ENCODE results near the gene BEST4. TPM values are rescaled to one million over a fixed set of nuclear protein-coding genes. Genes with fewer than 3 reads are reported as not detected.

Gene BEST4
- total and polyA plus RNA-seq, 2 of the 13 experiments (the other 11 are each of a cell fraction or from before 2014, with no cell fraction given), result 0.77 to 1.4 TPM

DNA sequence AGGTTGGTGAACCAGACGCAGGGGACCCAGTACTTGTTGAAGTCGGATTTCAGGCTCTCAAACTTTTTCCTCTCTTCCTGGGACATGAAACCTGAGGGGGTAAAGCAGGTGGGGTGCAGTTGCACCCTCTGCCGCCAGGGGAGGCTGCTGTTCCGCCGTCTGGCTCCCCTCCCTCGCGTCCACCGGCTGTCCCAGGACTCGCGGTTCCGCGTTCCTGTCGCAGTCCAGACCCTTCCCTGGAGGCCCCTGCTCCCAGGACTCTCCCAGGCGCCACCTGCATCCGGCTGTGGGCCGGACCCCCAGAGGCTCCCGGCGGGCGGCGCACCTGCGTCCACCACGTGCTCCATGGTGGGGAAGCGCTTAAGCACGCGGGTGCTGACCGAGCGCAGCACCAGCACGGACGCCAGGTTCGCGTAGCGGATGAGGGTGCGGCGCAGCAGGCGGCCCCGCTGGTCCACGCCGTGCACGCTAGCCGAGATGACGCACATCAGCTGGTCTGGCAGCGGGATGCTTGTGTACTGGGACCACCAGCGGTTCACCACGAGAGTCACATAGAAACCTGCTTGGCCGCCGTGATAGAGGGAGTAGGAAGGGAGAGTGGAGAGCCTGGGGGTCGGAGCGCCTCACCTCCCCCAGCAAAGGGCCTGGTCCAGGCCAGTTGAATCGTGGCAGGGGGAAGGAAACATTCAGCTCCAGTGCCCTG, 1.7 kb downstream of the BEST4 start (continued):
- TF ChIP-seq, protein P1, sequence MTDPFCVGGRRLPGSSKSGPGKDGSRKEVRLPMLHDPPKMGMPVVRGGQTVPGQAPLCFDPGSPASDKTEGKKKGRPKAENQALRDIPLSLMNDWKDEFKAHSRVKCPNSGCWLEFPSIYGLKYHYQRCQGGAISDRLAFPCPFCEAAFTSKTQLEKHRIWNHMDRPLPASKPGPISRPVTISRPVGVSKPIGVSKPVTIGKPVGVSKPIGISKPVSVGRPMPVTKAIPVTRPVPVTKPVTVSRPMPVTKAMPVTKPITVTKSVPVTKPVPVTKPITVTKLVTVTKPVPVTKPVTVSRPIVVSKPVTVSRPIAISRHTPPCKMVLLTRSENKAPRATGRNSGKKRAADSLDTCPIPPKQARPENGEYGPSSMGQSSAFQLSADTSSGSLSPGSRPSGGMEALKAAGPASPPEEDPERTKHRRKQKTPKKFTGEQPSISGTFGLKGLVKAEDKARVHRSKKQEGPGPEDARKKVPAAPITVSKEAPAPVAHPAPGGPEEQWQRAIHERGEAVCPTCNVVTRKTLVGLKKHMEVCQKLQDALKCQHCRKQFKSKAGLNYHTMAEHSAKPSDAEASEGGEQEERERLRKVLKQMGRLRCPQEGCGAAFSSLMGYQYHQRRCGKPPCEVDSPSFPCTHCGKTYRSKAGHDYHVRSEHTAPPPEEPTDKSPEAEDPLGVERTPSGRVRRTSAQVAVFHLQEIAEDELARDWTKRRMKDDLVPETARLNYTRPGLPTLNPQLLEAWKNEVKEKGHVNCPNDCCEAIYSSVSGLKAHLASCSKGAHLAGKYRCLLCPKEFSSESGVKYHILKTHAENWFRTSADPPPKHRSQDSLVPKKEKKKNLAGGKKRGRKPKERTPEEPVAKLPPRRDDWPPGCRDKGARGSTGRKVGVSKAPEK (CRISPR knock-in tag; IDR thresholded peaks at IDR 0.05; ENCODE audit: borderline replicate concordance), result no peak
- TF ChIP-seq CBX1 (IDR thresholded peaks at IDR 0.05; ENCODE audit: low read depth) (no peak), ATAD3A (CRISPR knock-in tag; IDR thresholded peaks at IDR 0.05) (no peak), PHF20 (CRISPR knock-in tag; IDR thresholded peaks at IDR 0.05) (no peak), GTF3A (CRISPR knock-in tag; conservative IDR thresholded peaks at IDR 0.05) (no peak), REXO4 (CRISPR knock-in tag; IDR thresholded peaks at IDR 0.05; ENCODE audit: borderline replicate concordance) (no peak), SIN3A (IDR thresholded peaks at IDR 0.05; ENCODE audit: borderline replicate concordance, low read depth, low read length) (no peak), TEF (CRISPR knock-in tag; IDR thresholded peaks at IDR 0.05) (no peak), MYNN (CRISPR knock-in tag; IDR thresholded peaks at IDR 0.05; ENCODE audit: low read depth) (no peak), ZNF891 (CRISPR knock-in tag; IDR thresholded peaks at IDR 0.05) (peak; percentile 44), SMARCE1 (IDR thresholded peaks at IDR 0.05; ENCODE audit: borderline replicate concordance) (no peak), ZC3H13 (CRISPR knock-in tag; IDR thresholded peaks at IDR 0.05) (0 out of 2 replicates have a peak, but pooled peaks have one; percentile 49), BRD4 (CRISPR knock-in tag; IDR thresholded peaks at IDR 0.05) (peak; percentile 60; the same call in 1 of the 2 replicates), CREBL2 (CRISPR knock-in tag; IDR thresholded peaks at IDR 0.05; ENCODE audit: borderline replicate concordance) (no peak), ZNF335 (CRISPR knock-in tag; IDR thresholded peaks at IDR 0.05) (0 out of 2 replicates have a peak, but pooled peaks have one; percentile 31), GMEB1 (CRISPR knock-in tag; IDR thresholded peaks at IDR 0.05; ENCODE audit: borderline replicate concordance) (peak; percentile 44; the same call in 1 of the 2 replicates), MBD4 (IDR thresholded peaks at IDR 0.05; ENCODE audit: borderline replicate concordance, low read length) (no peak), SOX13 (IDR thresholded peaks at IDR 0.05) (no peak), SOX13 (CRISPR knock-in tag; conservative IDR thresholded peaks at IDR 0.05 in 1 of 2, IDR thresholded peaks at IDR 0.05 in 1 of 2) (0 out of 4 replicates have a peak, but pooled peaks of 1 of the 2 experiments have one; percentile 16), WIZ (CRISPR knock-in tag; IDR thresholded peaks at IDR 0.05) (peak; percentile 73; the same call in 1 of the 2 replicates), ZNF547 (CRISPR knock-in tag; IDR thresholded peaks at IDR 0.05) (0 out of 2 replicates have a peak, but pooled peaks have one; percentile 40)
- TF ChIP-seq, protein P2, sequence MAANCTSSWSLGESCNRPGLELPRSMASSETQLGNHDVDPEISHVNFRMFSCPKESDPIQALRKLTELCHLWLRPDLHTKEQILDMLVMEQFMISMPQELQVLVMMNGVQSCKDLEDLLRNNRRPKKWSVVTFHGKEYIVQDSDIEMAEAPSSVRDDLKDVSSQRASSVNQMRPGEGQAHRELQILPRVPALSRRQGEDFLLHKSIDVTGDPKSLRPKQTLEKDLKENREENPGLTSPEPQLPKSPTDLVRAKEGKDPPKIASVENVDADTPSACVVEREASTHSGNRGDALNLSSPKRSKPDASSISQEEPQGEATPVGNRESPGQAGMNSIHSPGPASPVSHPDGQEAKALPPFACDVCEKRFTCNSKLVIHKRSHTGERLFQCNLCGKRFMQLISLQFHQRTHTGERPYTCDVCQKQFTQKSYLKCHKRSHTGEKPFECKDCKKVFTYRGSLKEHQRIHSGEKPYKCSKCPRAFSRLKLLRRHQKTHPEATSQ (CRISPR knock-in tag; IDR thresholded peaks at IDR 0.05; ENCODE audit: borderline replicate concordance), result no peak

Measured in HepG2 (cell line).